Endothelial cell of umbilical vein (primary cell): ENCODE results near the gene CRACR2B. TPM values are rescaled to one million over a fixed set of nuclear protein-coding genes. Genes with fewer than 3 reads are reported as not detected.
A peak's percentile ranks its signal among the peaks of the same experiment; 100 is the strongest.

Source experiments
- BruUV-seq: library from RNA; stranded (reverse); fragments of 400-500 nt; replicated peaks from 2 replicates; lab custom pipeline; 2021; lab: Mats Ljungman, UMichigan
- CTCF ChIA-PET: fragments of 300-600, 350-600 bp; sonication (Branson Sonifier 250); formaldehyde crosslinking; loops from one replicate; lab custom pipeline; 2021; ENCODE audit warnings: antibody characterized with exemption, inconsistent platforms; lab: Charles Lee
- POLR2A ChIA-PET: fragments of 300-600, 350-600 bp; sonication (Branson Sonifier 250); formaldehyde crosslinking; loops from one replicate; lab custom pipeline; 2021; ENCODE audit warnings: antibody characterized with exemption, inconsistent platforms; lab: Charles Lee
- DNase-seq: peaks from one replicate; pipeline ENCODE4 v3.0.0-alpha.2; 2011; ENCODE audit warnings: low read depth, low spot score
- FAIRE-seq: peaks from 2 replicates; lab custom pipeline; 2011; peaks lifted over from hg19 to GRCh38; lab: Jason Lieb, UNC
- H2AFZ ChIP-seq: 2 replicates; pipeline ENCODE4 v1.6.0; 2012; ENCODE audit warnings: low read depth, low read length, control low read depth, inconsistent platforms
- H3K27ac ChIP-seq: 2 replicates; pipeline ENCODE4 v1.5.1; 2011; ENCODE audit warnings: low read depth, mild to moderate bottlenecking, control low read depth, low read length, moderate library complexity; ENCODE audit not compliant: insufficient read depth
- H3K27me3 ChIP-seq, 2 experiments: 2 replicates each; pipeline versions ENCODE4 v1.6.0 to v1.6.1; 2011; ENCODE audit warnings: low read length in 2 of 2, mixed read lengths in 1 of 2; ENCODE audit not compliant: control insufficient read depth in 2 of 2, insufficient read depth in 2 of 2
- H3K36me3 ChIP-seq, 2 experiments: 2 replicates in 1 of 2; 3 replicates in 1 of 2; pipeline ENCODE4 v1.5.1; 2011; ENCODE audit warnings: low read length in 2 of 2, mild to moderate bottlenecking in 1 of 2, moderate library complexity in 1 of 2; ENCODE audit not compliant: control insufficient read depth in 2 of 2, insufficient read depth in 2 of 2; ENCODE audit errors: extremely low read depth in 1 of 2
- H3K4me1 ChIP-seq: 3 replicates; pipeline ENCODE4 v1.5.1; 2011; ENCODE audit warnings: mild to moderate bottlenecking, low read length; ENCODE audit not compliant: control insufficient read depth, insufficient read depth; ENCODE audit errors: extremely low read depth
- H3K4me2 ChIP-seq: 2 replicates; pipeline ENCODE4 v1.6.1; 2011; ENCODE audit warnings: low read length, control low read depth, mixed read lengths; ENCODE audit not compliant: insufficient read depth
- H3K4me3 ChIP-seq, 3 experiments: fragments of 200-600 bp in 1 of 3; sonication (generic), shearing (Covaris generic) in 1 of 3; replicated peaks in 1 of 3; 2 replicates each; pipeline ENCODE4 v1.5.1; 2011 to 2016; ENCODE audit warnings: control low read depth in 3 of 3, low read length in 3 of 3, mild to moderate bottlenecking in 2 of 3, inconsistent platforms in 1 of 3, low read depth in 1 of 3, moderate library complexity in 1 of 3; ENCODE audit not compliant: insufficient read depth in 1 of 3
- H3K79me2 ChIP-seq: 2 replicates; pipeline ENCODE4 v1.6.0; 2012; ENCODE audit warnings: low read length, inconsistent platforms; ENCODE audit not compliant: control insufficient read depth, insufficient read depth
- H3K9ac ChIP-seq: replicated peaks from 2 replicates; pipeline ENCODE3; 2011; ENCODE audit warnings: low read length, control low read depth; ENCODE audit not compliant: insufficient read depth; ENCODE audit errors: extremely low read depth
- H3K9me1 ChIP-seq: replicated peaks from 3 replicates; pipeline ENCODE4 v1.6.0; 2011; ENCODE audit warnings: mild to moderate bottlenecking, low read length; ENCODE audit not compliant: control insufficient read depth, insufficient read depth; ENCODE audit errors: extremely low read depth
- H3K9me3 ChIP-seq: replicated peaks from 2 replicates; pipeline ENCODE4 v1.5.1; 2012; ENCODE audit warnings: low read length, inconsistent platforms; ENCODE audit not compliant: control insufficient read depth, insufficient read depth
- H4K20me1 ChIP-seq: replicated peaks from 2 replicates; pipeline ENCODE3; 2011; ENCODE audit warnings: mild to moderate bottlenecking, low read length; ENCODE audit not compliant: control insufficient read depth, insufficient read depth; ENCODE audit errors: extremely low read depth
- MYC ChIP-seq: IDR thresholded peaks from one replicate; pipeline ENCODE4 v1.6.1; 2011; ENCODE audit warnings: mild to moderate bottlenecking, low read depth, low read length
- POLR2A ChIP-seq: IDR thresholded peaks from 2 replicates; pipeline ENCODE4 v1.6.1; 2012; ENCODE audit warnings: low read depth, mild to moderate bottlenecking, control low read depth, low read length
- POLR2AphosphoS5 ChIP-seq: IDR thresholded peaks from 2 replicates; pipeline ENCODE4 v1.6.1; 2012; ENCODE audit warnings: low read depth, mild to moderate bottlenecking, control low read depth, low read length, moderate library complexity; ENCODE audit not compliant: insufficient read depth
- dilution Hi-C: fragments of 300-500 bp; cut with MboI; formaldehyde crosslinking; loops from one replicate; pipeline ENCODE4 v1.15.0; 2019; ENCODE audit warnings: low sequenced_read_pairs; ENCODE audit not compliant: extremely low pct_ligation_motif_present
- intact Hi-C: fragments of 100-400 bp; cut with micrococcal nuclease; formaldehyde crosslinking; loops from one replicate; pipeline ENCODE4 v1.10.0; 2022
- polyA plus RNA-seq, 4 experiments: library from polyadenylated mRNA; depleted of rRNA in 3 of 4; stranded (reverse) in 3 of 4; unstranded in 1 of 4; fragments of >200 nt; gene quantifications; 2 replicates each; pipeline versions ENCODE4 v1.2.1 to v1.2.3, GENCODE V29; 2011 to 2012; ENCODE audit warnings: missing spikeins in 1 of 4
- total RNA-seq: library from RNA; stranded (reverse); gene quantifications from 2 replicates; pipeline ENCODE4 v1.2.3, GENCODE V29; 2021
- TF ChIP-seq, protein P1 (sequence below), 2 donors: IDR thresholded peaks; 1 replicate in 1 of 2; 2 replicates in 1 of 2; pipeline ENCODE4 v1.5.1; 2011; ENCODE audit warnings: low read length in 2 of 2, mild to moderate bottlenecking in 2 of 2, moderate library complexity in 2 of 2, control low read depth in 1 of 2, inconsistent platforms in 1 of 2, low read depth in 1 of 2; ENCODE audit not compliant: insufficient read depth in 1 of 2; ENCODE audit errors: extremely low read depth in 1 of 2
- TF ChIP-seq, protein P2 (sequence below): IDR thresholded peaks from 2 replicates; pipeline ENCODE4 v1.6.1; 2011; ENCODE audit not compliant: insufficient read depth, insufficient read length

CRACR2B gene
- total and polyA plus RNA-seq, 2 donors (not counting 3 experiments of a cell fraction or from before 2014, with no cell fraction given): 8.4 to 9.3 TPM

DNA sequence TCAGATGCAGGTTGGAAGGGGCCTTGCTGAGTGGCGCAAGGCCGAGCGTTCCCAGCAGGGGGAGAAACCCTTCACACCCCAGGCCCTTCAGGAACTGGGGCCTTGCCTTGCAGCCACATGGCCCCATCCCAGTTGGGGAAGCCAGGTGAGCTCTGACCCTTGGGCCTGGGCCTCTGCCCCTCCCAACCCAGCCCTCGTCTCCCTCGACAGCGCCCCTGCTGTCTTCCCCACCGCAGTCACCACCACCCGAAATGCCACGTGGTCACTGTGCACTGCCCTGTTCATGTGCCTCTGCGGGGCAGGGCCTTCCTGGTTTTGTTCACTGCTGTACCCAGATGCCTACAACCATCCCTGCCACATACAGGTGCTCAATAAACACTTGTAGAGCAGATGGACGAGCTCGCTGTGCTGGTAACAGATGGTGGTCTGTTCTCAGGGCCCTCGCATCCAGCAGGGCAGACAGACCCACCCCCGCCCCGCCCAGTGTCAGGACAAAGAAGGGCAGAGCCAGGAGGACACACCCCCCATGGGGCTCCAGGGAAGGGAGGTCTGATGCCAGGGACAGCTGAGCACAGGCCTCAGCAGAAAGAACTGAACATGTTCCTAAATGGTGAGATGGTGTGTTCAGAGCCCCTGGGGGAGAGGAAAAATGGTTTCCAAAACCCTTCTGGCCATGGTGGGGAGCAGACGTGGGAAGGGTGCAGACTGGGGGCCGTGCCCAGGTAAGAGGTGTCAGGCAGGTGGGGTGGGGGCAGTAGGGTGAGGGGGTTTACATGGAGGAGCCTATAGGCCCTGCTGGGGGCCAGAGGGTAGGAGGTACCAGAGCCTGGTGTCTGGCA is 10.9 kb downstream of the CRACR2B start:
- Histone ChIP-seq H3K27ac (no peak overlapping the region), H3K4me2 (no peak overlapping the region), H3K36me3 (peaks cover 25 to 43% of the 10 kb centered on the region in 2 experiments), H3K79me2 (peaks cover 63% of the 10 kb centered on the region), H3K4me1 (peaks cover 32% of the 10 kb centered on the region), H3K27me3 (no peaks in the 10 kb centered on the region), H3K9me1 (no peaks in the 10 kb centered on the region), H3K9ac (no peak overlapping the region), H4K20me1 (no peaks in the 10 kb centered on the region), H3K4me3 (no peak overlapping the region), H3K9me3 (no peaks in the 10 kb centered on the region), H2AFZ (no peak overlapping the region)
- no peak for TF ChIP-seq POLR2A
- TF ChIP-seq, protein P1, sequence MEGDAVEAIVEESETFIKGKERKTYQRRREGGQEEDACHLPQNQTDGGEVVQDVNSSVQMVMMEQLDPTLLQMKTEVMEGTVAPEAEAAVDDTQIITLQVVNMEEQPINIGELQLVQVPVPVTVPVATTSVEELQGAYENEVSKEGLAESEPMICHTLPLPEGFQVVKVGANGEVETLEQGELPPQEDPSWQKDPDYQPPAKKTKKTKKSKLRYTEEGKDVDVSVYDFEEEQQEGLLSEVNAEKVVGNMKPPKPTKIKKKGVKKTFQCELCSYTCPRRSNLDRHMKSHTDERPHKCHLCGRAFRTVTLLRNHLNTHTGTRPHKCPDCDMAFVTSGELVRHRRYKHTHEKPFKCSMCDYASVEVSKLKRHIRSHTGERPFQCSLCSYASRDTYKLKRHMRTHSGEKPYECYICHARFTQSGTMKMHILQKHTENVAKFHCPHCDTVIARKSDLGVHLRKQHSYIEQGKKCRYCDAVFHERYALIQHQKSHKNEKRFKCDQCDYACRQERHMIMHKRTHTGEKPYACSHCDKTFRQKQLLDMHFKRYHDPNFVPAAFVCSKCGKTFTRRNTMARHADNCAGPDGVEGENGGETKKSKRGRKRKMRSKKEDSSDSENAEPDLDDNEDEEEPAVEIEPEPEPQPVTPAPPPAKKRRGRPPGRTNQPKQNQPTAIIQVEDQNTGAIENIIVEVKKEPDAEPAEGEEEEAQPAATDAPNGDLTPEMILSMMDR (IDR thresholded peaks at IDR 0.05; ENCODE audit: extremely low read depth in 1 of 2, insufficient read depth in 1 of 2, low read depth in 1 of 2, low read length in 2 of 2): peak in 1 of 2 donors; percentile 47
- TF ChIP-seq MYC: peak; percentile 56
- no peak for TF ChIP-seq POLR2AphosphoS5
- TF ChIP-seq, protein P2, sequence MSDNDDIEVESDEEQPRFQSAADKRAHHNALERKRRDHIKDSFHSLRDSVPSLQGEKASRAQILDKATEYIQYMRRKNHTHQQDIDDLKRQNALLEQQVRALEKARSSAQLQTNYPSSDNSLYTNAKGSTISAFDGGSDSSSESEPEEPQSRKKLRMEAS: peak; percentile 70
- intact Hi-C loops: no loop called here
- DNase-seq (peak; percentile 34), FAIRE-seq (peak; percentile 8)
- ChIA-PET POLR2A (no interaction called here), CTCF (no interaction called here)
- dilution Hi-C loops: no loop called here
- TSS peak; percentile 14 for BruUV-seq
